ENCODE measurements around the gene GBA2. TPM values are rescaled to one million over a fixed set of nuclear protein-coding genes. Genes with fewer than 3 reads are reported as not detected.
A peak's percentile ranks its signal among the peaks of the same experiment; 100 is the strongest.

Gene GBA2
- total and polyA plus RNA-seq, 7 donors: 36.1 to 107 (median 47.4) TPM

- no peaks in the 10 kb centered on the region for H3K27me3 ChIP-seq (ENCODE audit: insufficient read depth in 3 of 3, low read length in 2 of 3)
- no peak for TF ChIP-seq CTCF (IDR thresholded peaks at IDR 0.05)
- H3K4me1 ChIP-seq: no peaks in the 10 kb centered on the region
- no peak for DNase-seq
- no peak for ATAC-seq
- 86 to 93% (median 89%) methylated on average over 15 of the region's 15 CpGs for WGBS, 3 donors
- no peak overlapping the region for H3K4me3 ChIP-seq
- no peaks in the 10 kb centered on the region for H3K9me3 ChIP-seq
- H3K36me3 ChIP-seq (ENCODE audit: insufficient read depth in 1 of 2, low read depth in 1 of 2): peaks cover 49 to 100% of the 10 kb centered on the region in 2 donors
- H3K27ac ChIP-seq: no peak overlapping the region
- intact Hi-C loops (cut with DNase I): loop anchor here in 1 of 2 donors (2.0 kb wide), 1 partner anchor 44 kb away; no protein-coding TSS in a partner anchor
These were observed 30.1 kb downstream of the GBA2 start for GRCh38 chr9:35718721-35719511.

- Histone ChIP-seq H3K27me3 (ENCODE audit: insufficient read depth in 3 of 3, low read length in 2 of 3) (no peaks in the 10 kb centered on the region), H3K4me3 (no peak overlapping the region), H3K4me1 (no peaks in the 10 kb centered on the region), H3K27ac (no peak overlapping the region), H3K9me3 (no peaks in the 10 kb centered on the region), H3K36me3 (ENCODE audit: insufficient read depth in 1 of 2, low read depth in 1 of 2) (peaks cover 39 to 100% of the 10 kb centered on the region in 2 donors)
- ATAC-seq: no peak
- intact Hi-C loops (cut with DNase I): no loop called here
- DNase-seq: no peak
- WGBS, 3 donors: 79 to 82% (median 80%) methylated on average over 14 of the region's 14 CpGs
- TF ChIP-seq CTCF (IDR thresholded peaks at IDR 0.05): no peak
These were observed 31.7 kb downstream of the GBA2 start for GRCh38 chr9:35717132-35717870.

- H3K36me3 ChIP-seq (ENCODE audit: insufficient read depth in 1 of 2, low read depth in 1 of 2): peaks cover 32 to 100% of the 10 kb centered on the region in 2 donors
- H3K4me3 ChIP-seq: no peak overlapping the region
- no peak for TF ChIP-seq CTCF (IDR thresholded peaks at IDR 0.05)
- no peak overlapping the region for H3K27ac ChIP-seq
- peak in 3 of 4 donors; percentile 50 to 82 (median 63) for ATAC-seq
- no peaks in the 10 kb centered on the region for H3K9me3 ChIP-seq
- intact Hi-C loops (cut with DNase I): no loop called here
- 46 to 76% (median 48%) methylated on average over 4 of the region's 4 CpGs for WGBS, 3 donors
- no peaks in the 10 kb centered on the region for H3K27me3 ChIP-seq (ENCODE audit: insufficient read depth in 3 of 3, low read length in 2 of 3)
- DNase-seq: no peak
- H3K4me1 ChIP-seq: no peaks in the 10 kb centered on the region
These were observed 32.8 kb downstream of the GBA2 start for GRCh38 chr9:35716230-35716629.

GRCh38 chr9:35714579-35715252, 34.3 kb downstream of the GBA2 start:
- Histone ChIP-seq H3K4me3 (no peak overlapping the region), H3K27ac (no peak overlapping the region), H3K9me3 (no peaks in the 10 kb centered on the region), H3K36me3 (ENCODE audit: insufficient read depth in 1 of 2, low read depth in 1 of 2) (peaks cover 31 to 100% of the 10 kb centered on the region in 2 donors), H3K27me3 (ENCODE audit: insufficient read depth in 3 of 3, low read length in 2 of 3) (no peaks in the 10 kb centered on the region), H3K4me1 (no peaks in the 10 kb centered on the region)
- no peak for TF ChIP-seq CTCF (IDR thresholded peaks at IDR 0.05)
- no peak for ATAC-seq
- WGBS, 3 donors: 94 to 97% (median 95%) methylated on average over 12 to 13 of the region's 13 CpGs
- no peak for DNase-seq
- intact Hi-C loops (cut with DNase I): no loop called here
